Astrocyte (in vitro differentiated cells and primary cell): ENCODE data around the gene GLRX.

Experiments used
- CTCF ChIP-seq: IDR thresholded peaks from 2 replicates; pipeline ENCODE4 v1.5.1; 2011; ENCODE audit warnings: low read depth, mild to moderate bottlenecking, inconsistent platforms, low read length, moderate library complexity; ENCODE audit not compliant: insufficient read depth
- EZH2 ChIP-seq: IDR thresholded peaks from 2 replicates; pipeline ENCODE4 v1.6.1; 2012; ENCODE audit warnings: mild to moderate bottlenecking, low read length, inconsistent platforms; ENCODE audit not compliant: insufficient read depth

DNA sequence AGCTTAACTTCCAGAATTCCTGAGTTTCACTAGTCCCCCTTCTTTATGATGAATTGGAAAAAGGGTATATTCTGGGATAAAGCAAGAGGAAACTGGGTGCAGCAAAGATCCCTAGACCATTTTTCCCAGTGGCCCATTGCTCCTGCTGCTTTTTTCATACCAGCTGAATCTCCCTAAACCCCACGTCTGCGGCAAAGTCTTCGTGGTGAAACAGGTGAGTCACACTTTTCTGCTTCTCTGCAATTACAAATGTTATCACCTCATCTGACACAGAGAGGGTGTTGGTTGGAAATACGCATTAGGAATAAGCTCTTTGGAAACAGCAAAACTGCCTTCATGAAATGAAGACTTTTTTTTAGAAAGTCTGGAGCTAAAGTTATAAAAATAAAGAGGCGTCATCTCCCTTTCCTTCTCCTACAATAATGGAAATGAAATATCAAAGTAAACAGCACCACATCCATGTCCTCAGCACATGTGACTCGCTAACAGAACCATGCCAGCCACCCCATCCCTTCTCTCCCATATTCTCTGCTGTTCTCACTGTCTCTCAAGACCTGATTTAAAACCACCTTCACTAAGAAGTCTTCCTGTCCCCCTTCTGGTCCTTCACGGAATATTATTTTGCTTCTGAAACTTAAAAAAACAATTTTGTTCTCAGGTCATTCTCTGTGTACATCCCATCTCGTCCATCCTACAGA is 39.5 kb upstream of the GLRX start:
- peak; percentile 22 for TF ChIP-seq CTCF
- no peak for TF ChIP-seq EZH2
